Subcutaneous adipose tissue (tissue), 4 donors: ENCODE data around the gene EPB41L4B. TPM values are rescaled to one million over a fixed set of nuclear protein-coding genes. Genes with fewer than 3 reads are reported as not detected.

ENCODE experiments used
- CTCF ChIP-seq: fragments of 450-650 bp; IDR thresholded peaks from one replicate; pipeline ENCODE4 v1.5.1; 2016; ENCODE audit warnings: low read depth, mild to moderate bottlenecking, control low read depth, antibody characterized with exemption, moderate library complexity
- total RNA-seq, 4 donors: library from RNA; depleted of rRNA; stranded (reverse); fragments of >200 nt; gene quantifications; one replicate each; pipeline ENCODE4 v1.1.0, GENCODE V29; 2016

The EPB41L4B gene
- total RNA-seq, 4 donors from 2014 or later, result 30.8 to 117 (median 64.7) TPM

- TF ChIP-seq CTCF, result no peak
These were observed 26.0 kb upstream of the EPB41L4B start for GRCh38 chr9:109346904-109347303.

DNA sequence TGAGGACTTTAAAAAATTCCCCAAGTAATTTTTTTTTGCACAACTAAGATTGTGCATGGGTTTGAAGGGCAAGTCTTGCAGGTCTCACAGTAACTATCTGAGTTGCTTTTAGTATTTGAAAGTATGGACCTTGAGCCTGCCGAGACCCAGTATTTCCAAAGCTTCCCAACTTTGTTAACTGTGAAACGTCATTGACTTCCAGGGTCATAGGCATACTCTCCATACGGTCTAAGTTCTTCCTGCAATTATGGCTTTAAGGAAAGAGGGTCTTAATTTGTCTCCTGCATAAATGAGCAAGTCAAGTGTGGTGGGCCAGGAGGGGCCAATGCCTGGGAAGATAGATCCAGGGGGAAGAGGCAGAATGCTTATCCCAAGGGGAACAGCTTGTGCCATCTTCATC lies 24.0 kb upstream of the EPB41L4B start:
- TF ChIP-seq CTCF, result no peak

DNA sequence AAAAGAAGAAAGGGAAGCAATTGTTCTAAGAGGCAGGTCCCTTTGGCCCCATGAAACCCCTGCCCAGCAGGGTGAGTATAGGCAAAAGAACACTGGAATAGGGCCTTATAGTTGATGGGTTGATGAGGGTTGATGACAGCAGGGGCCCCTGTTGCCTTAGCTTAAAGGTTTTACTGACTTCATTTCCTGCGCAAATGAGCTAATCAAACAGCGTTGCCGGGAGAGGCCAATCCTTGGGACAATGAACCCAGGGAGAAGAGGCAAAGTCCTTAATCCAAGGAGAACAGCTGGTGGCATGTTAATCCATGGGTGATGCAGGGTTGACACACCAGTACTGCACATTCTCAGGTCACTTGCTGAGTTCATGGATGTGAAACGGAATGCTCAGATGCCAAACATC lies 22.0 kb upstream of the EPB41L4B start:
- no peak for TF ChIP-seq CTCF

- no peak for TF ChIP-seq CTCF
These were observed 20.7 kb upstream of the EPB41L4B start for GRCh38 chr9:109341561-109341960.

DNA sequence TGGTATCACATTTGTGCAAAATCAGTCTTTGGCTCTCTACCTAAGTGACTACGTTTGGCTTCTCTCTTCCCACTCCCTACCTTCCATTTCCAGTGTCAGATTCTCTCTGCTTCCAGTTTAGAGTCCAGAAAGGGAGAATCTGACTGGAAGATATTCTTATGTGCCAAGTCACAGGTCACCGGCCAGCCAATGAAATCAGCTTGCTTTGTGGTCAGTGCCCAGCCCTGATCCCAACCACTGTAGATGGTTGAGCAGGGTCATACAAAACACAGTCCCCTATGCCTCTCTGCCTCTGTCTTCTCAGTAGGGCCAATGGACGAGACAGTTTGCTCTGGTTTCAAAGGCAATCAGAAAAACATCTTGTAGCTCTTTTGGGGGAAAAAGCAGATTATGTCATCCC lies 15.6 kb upstream of the EPB41L4B start:
- TF ChIP-seq CTCF, result no peak

DNA sequence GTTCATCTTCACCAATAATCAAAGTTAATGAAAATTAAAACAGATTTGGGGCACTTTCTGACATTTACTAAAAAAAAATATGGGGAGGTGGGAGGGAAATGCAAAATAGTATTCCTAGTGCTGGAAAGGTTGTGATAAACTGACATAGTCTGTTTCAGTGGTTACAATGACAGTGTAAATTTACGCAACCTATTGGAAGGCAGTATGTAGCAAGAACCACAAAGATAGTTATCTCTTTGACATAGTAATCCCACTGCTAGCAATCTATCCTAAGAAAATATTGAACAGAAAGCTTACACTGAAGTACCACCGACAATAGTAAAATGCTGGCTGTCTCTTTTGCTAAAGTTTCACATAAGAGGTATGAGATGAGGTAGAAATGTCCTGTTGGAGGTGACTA lies 15.1 kb upstream of the EPB41L4B start:
- no peak for TF ChIP-seq CTCF

GRCh38 chr9:109335121-109335520 lies 14.3 kb upstream of the EPB41L4B start:
- no peak for TF ChIP-seq CTCF
